Measurements from ENCODE around the gene ZSCAN4. TPM values are rescaled to one million over a fixed set of nuclear protein-coding genes. Genes with fewer than 3 reads are reported as not detected.

ZSCAN4 gene
- total and polyA plus RNA-seq, 10 donors: 0.29 to 0.58 (median 0.47) TPM; not detected in 7

DNA sequence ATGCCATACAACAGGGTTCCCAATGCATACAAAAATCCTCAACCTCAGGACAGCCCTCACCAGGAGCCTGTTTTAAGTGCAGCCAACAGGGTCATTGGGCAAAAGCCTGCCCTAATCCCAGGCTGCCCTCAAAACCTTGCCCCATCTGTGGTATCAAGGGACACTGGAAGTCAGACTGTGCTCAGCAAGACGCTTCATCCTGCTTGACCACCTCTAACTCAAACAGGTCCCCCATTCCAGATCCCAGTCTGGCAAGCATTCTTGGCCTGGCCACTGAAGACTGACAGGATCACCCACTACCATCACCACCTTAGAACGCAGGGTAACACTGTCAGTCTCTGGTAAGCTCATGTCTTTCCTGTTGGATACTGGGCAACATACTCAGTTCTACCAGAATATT lies 15.0 kb upstream of the ZSCAN4 start:
- Histone ChIP-seq H3K4me1 (no peaks in the 10 kb centered on the region), H3K27ac (no peak overlapping the region), H3K9me3 (peaks cover 0 to 81% (median 18%) of the 10 kb centered on the region in 8 donors), H3K4me3 (no peak overlapping the region), H3K27me3 (replicated peaks in 1 of 7) (peaks cover 0 to 11% (median 0%) of the 10 kb centered on the region in 7 donors), H3K36me3 (no peaks in the 10 kb centered on the region)
- WGBS, 5 donors: 64 to 92% (median 79%) methylated on average over 2 of the region's 2 CpGs
- intact Hi-C loops (cut with DNase I; ENCODE audit: low total_unique reads): no loop called here
- DNase-seq: no peak
- TF ChIP-seq CTCF (IDR thresholded peaks at IDR 0.05 in 8 of 11, conservative IDR thresholded peaks at IDR 0.05 in 3 of 11) (no peak), POLR2AphosphoS5 (IDR thresholded peaks at IDR 0.05) (no peak), POLR2A (IDR thresholded peaks at IDR 0.05) (no peak)

DNA sequence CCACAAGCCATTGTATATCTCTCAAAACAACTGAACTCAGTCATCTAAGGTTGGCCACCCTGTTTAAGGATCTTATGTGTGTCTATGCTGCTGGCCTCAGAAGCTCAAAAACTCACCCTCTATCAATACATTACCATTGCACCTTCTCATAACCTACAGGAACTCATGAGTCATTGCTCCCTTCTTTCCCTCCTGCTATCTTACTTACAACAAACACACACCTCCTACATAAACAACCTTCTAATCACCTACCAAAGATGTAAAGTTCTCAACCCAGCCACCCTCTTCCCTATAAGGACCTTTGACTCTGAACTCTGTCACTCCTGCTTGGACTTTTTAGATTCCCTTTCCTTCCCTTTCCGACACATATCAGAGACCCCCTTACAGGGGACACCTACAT lies 13.3 kb upstream of the ZSCAN4 start:
- 41 to 100% (median 92%) methylated on average over 1 of the region's 1 CpG for WGBS, 5 donors
- H3K27me3 ChIP-seq (replicated peaks in 1 of 7): peaks cover 0 to 16% (median 0%) of the 10 kb centered on the region in 7 donors
- H3K36me3 ChIP-seq: no peaks in the 10 kb centered on the region
- intact Hi-C loops (cut with DNase I; ENCODE audit: low total_unique reads): no loop called here
- no peak overlapping the region for H3K4me3 ChIP-seq
- TF ChIP-seq POLR2A (IDR thresholded peaks at IDR 0.05) (no peak), CTCF (IDR thresholded peaks at IDR 0.05 in 8 of 11, conservative IDR thresholded peaks at IDR 0.05 in 3 of 11) (no peak)
- H3K4me1 ChIP-seq: no peaks in the 10 kb centered on the region
- no peak overlapping the region for H3K27ac ChIP-seq
- DNase-seq: no peak
- peaks cover 0 to 65% (median 10%) of the 10 kb centered on the region in 8 donors for H3K9me3 ChIP-seq

GRCh38 chr19:57656346-57656745 lies 12.4 kb upstream of the ZSCAN4 start:
- Histone ChIP-seq H3K4me3 (no peak overlapping the region), H3K9me3 (peaks cover 0 to 56% (median 8%) of the 10 kb centered on the region in 8 donors), H3K36me3 (no peaks in the 10 kb centered on the region), H3K4me1 (no peaks in the 10 kb centered on the region), H3K27me3 (replicated peaks in 1 of 7) (peaks cover 0 to 20% (median 0%) of the 10 kb centered on the region in 7 donors), H3K27ac (no peak overlapping the region)
- intact Hi-C loops (cut with DNase I; ENCODE audit: low total_unique reads): no loop called here
- DNase-seq: no peak
- no peak for TF ChIP-seq POLR2AphosphoS5 (IDR thresholded peaks at IDR 0.05)
- no peak for TF ChIP-seq POLR2A (IDR thresholded peaks at IDR 0.05)
- TF ChIP-seq CTCF (IDR thresholded peaks at IDR 0.05 in 8 of 11, conservative IDR thresholded peaks at IDR 0.05 in 3 of 11): no peak
- 77 to 91% (median 87%) methylated on average over 1 of the region's 1 CpG for WGBS, 5 donors

DNA sequence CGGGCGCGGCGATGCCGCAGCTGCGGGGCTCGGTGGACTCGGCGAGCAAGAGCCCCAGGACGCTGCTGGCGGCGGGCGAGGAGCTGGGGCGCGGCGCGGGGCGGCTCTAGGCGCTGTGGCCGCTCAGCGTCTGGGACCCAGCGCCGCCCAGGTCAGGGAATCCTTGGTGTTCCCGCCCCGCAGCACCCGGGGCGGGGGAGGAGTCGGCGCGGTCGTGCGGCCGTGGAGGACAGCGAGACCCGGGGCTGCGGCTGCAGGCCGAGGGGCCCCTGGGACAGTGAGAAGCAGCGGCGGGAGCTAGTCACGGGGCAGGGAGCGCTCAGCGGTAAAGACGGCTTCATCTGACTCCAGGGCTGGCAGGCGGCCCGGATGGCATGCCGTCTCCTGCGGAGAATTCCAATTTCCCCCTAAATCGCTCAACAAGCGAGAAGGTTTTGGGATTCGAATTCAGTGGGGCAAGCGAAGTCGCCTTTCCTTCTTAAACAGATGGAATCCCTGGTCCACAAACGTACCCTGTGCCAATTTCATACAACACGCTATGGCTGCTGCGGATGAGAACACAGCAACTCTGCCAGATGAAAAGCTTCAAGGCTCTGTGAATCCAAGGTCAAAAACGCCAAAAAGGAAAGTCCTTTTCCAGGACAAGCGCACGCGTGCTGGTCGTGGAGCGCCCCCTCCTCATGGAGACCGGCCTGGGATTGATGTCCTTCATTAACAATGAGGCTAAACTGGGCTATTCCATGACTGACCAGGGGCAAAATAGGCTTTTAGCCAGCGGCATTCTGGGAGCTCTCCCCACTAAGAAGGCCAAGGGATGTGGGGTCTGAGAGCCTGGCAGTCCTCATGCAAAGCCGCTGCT lies 4.2 kb upstream of the ZSCAN4 start:
- H3K4me1 ChIP-seq: peaks cover 0 to 17% (median 13%) of the 10 kb centered on the region in 6 donors
- peak; percentile 76 for DNase-seq
- no peaks in the 10 kb centered on the region for H3K36me3 ChIP-seq
- TF ChIP-seq POLR2AphosphoS5 (IDR thresholded peaks at IDR 0.05) (peak in 2 of 3 donors; percentile 71 to 72), POLR2A (IDR thresholded peaks at IDR 0.05) (no peak)
- WGBS, 5 donors: 3 to 9% (median 5%) methylated on average over 44 to 64 of the region's 64 CpGs
- H3K27me3 ChIP-seq (replicated peaks in 1 of 7): peaks cover 0 to 61% (median 7%) of the 10 kb centered on the region in 7 donors
- H3K9me3 ChIP-seq: no peaks in the 10 kb centered on the region
- H3K4me3 ChIP-seq: peak overlapping the region; percentile 39 to 72 (median 48)
- intact Hi-C loops (cut with DNase I; ENCODE audit: low total_unique reads): no loop called here
- H3K27ac ChIP-seq: peak overlapping the region; percentile 53 to 83 (median 74)

All from spleen (tissue), 11 donors.